Left ventricle myocardium inferior (tissue), 1 donor: ENCODE results near the gene CFAP73. TPM values are rescaled to one million over a fixed set of nuclear protein-coding genes. Genes with fewer than 3 reads are reported as not detected.

ENCODE experiments used
- DNase-seq: peaks from one replicate; pipeline ENCODE4 v3.0.0-alpha.2; 2020
- H3K27ac ChIP-seq: fragments of 200-600 bp; replicated peaks from 2 replicates; pipeline ENCODE4 v1.8.0; 2021
- H3K27me3 ChIP-seq: fragments of 200-600 bp; 2 replicates; pipeline ENCODE4 v1.8.0; 2021; ENCODE audit warnings: low read depth
- H3K36me3 ChIP-seq: fragments of 200-600 bp; 2 replicates; pipeline ENCODE4 v1.8.0; 2021
- H3K4me1 ChIP-seq: fragments of 200-600 bp; 2 replicates; pipeline ENCODE4 v1.8.0; 2021
- H3K4me3 ChIP-seq: fragments of 200-600 bp; 2 replicates; pipeline ENCODE4 v1.8.0; 2021; ENCODE audit warnings: mild to moderate bottlenecking, moderate library complexity
- H3K9me3 ChIP-seq: fragments of 200-600 bp; replicated peaks from 2 replicates; pipeline ENCODE4 v1.8.0; 2021
- intact Hi-C: fragments of 100-400 bp; cut with micrococcal nuclease; formaldehyde crosslinking; loops from one replicate; pipeline ENCODE4 v1.11.0; 2022
- total RNA-seq: library from RNA; stranded (reverse); fragmentation: NEBNext Ultra II Directional; extraction: Animal tissue kit (Norgen Biotek cat#: 25700); gene quantifications from one replicate; pipeline ENCODE4 v1.2.1, GENCODE V29; 2021
- TF ChIP-seq, protein P1 (sequence below): fragments of 200-600 bp; IDR thresholded peaks from 2 replicates; pipeline ENCODE4 v1.8.0; 2021; ENCODE audit warnings: antibody characterized with exemption, mild to moderate bottlenecking, borderline replicate concordance
- donor health status: DM: no; HTN: yes; CAD: no; lungs with severe emphysema.

CFAP73 gene
- total RNA-seq, 1 donor from 2014 or later, result not detected

DNA sequence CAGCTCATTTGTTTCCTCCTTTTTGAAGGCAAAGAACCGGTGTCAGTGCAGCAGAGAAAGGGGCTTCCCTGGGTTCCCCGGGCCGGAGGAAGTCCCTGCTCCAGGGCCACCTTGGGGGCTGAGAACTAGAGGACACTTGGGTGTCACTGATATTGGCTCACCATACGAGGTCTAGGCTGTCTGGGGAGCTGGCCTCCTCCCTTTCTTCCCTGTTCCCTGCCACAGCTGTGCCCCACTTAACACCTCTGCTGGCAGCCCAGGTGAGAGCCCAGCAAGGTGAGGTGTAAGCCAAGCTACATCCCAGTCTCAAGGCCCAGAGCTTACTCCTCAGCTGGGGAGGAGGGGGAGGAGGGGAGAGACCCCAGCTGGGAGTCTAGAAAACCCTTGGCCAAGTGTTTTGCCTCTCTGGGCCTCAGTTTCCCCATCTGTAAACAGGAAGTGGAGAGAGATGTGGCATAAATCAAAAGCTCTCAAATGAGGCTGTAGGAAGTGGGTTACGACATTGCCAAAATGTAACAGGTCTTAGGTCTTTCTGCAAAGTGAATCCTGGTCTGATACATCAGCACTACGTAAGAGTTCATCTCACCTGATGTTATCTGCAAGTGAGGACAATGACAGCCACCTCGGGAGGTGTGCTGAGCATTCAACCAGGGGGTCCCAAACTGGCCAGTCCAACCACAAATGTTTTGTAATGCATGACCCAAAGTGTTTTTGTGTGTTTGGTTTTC, 39.5 kb upstream of the CFAP73 start:
- Histone ChIP-seq H3K27me3 (peaks cover 62% of the 10 kb centered on the region), H3K9me3 (no peaks in the 10 kb centered on the region), H3K4me1 (no peaks in the 10 kb centered on the region), H3K27ac (no peak overlapping the region), H3K36me3 (no peaks in the 10 kb centered on the region), H3K4me3 (no peak overlapping the region)
- intact Hi-C loops, result no loop called here
- no peak for DNase-seq
- TF ChIP-seq, protein P1, sequence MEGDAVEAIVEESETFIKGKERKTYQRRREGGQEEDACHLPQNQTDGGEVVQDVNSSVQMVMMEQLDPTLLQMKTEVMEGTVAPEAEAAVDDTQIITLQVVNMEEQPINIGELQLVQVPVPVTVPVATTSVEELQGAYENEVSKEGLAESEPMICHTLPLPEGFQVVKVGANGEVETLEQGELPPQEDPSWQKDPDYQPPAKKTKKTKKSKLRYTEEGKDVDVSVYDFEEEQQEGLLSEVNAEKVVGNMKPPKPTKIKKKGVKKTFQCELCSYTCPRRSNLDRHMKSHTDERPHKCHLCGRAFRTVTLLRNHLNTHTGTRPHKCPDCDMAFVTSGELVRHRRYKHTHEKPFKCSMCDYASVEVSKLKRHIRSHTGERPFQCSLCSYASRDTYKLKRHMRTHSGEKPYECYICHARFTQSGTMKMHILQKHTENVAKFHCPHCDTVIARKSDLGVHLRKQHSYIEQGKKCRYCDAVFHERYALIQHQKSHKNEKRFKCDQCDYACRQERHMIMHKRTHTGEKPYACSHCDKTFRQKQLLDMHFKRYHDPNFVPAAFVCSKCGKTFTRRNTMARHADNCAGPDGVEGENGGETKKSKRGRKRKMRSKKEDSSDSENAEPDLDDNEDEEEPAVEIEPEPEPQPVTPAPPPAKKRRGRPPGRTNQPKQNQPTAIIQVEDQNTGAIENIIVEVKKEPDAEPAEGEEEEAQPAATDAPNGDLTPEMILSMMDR, result no peak

DNA sequence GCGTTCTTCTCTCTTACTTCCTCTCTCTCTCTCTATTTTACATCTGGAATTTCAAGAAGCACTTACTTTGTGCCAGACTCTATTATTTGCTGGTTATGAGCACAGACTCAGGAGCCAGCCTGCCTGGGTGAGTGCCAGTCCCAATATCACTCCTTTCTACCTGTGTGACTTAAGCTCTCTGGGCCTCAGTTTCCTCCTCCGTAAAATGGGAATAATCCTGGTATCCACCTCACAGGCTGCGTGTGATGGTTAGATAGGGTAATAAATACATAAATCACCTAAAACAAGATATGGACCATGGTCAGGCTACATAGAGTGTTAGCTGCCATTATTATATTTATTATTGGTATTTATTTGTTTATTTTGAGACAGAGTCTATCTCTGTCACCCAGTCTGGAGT, 38.3 kb upstream of the CFAP73 start:
- H3K4me1 ChIP-seq, result no peaks in the 10 kb centered on the region
- no peak overlapping the region for H3K27ac ChIP-seq
- H3K27me3 ChIP-seq, result peaks cover 65% of the 10 kb centered on the region
- no peaks in the 10 kb centered on the region for H3K9me3 ChIP-seq
- TF ChIP-seq, protein P1, result no peak
- no peak for DNase-seq
- no peak overlapping the region for H3K4me3 ChIP-seq
- H3K36me3 ChIP-seq, result no peaks in the 10 kb centered on the region
- intact Hi-C loops, result no loop called here

DNA sequence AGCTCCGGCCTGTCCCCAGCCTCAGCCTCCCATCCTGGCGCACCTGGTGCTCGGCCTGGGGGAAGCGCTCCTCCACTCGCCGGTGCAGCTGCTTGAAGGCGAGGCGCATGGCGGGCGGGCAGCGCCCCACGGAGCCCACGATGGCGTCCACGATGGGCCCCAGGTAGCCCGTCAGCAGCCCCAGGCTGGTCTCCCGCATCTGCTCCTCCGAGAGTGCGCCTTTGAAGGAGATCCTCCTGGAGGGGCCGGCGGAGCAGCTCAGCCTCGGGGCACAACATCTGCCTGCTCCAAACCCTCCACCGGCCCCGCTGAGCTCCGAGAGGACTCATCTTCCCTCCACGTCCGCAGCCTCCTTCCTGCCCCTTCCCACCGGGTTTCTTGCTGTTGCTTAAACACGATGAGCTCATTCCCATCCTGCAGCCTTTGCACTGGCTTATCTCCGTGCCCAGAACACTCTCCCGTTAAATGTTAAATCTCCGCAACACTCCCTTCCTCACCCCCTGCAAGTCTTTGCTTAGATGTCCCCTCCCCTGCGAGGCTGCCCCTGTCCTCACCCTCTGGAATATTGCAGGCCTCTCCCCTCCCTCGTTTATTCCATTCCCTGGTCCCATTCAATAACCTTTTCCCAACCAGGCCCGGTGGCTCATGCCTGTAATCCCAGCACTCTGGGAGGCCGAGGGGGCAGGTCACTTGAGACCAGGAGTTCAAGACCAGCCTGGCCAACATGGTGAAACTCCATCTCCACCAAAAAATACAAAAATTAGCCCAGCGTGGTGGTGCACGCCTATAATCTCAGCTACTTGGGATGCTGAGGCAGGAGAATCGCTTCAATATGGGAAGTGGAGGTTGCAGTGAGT, 37.3 kb upstream of the CFAP73 start:
- DNase-seq, result no peak
- TF ChIP-seq, protein P1, result no peak
- Histone ChIP-seq H3K27ac (no peak overlapping the region), H3K4me3 (no peak overlapping the region), H3K9me3 (no peaks in the 10 kb centered on the region), H3K36me3 (no peaks in the 10 kb centered on the region), H3K27me3 (peaks cover 72% of the 10 kb centered on the region), H3K4me1 (no peaks in the 10 kb centered on the region)
- intact Hi-C loops, result no loop called here

DNA sequence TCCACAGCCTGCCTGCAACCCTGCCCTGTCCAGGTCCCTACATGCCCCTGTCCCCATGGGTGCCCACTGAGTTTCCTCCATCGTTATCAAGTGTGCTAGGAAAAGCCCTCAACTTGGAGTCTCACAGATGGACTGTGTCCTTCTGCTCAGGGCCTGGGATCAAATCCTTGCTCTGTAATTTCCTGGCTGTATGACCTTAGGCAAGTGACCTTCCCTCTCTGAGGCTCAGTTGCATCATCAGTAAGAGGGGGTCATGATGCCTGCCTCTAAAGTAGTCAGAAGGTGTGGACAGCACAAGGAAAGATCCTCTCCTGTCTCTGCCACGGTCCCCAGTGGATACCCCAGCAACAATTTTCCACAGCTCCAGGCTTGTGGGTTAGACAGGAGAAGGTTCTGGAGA, 36.1 kb upstream of the CFAP73 start:
- intact Hi-C loops, result no loop called here
- no peaks in the 10 kb centered on the region for H3K9me3 ChIP-seq
- H3K27ac ChIP-seq, result no peak overlapping the region
- H3K4me3 ChIP-seq, result no peak overlapping the region
- DNase-seq, result no peak
- TF ChIP-seq, protein P1, result no peak
- H3K27me3 ChIP-seq, result peaks cover 72% of the 10 kb centered on the region
- no peaks in the 10 kb centered on the region for H3K36me3 ChIP-seq
- H3K4me1 ChIP-seq, result no peaks in the 10 kb centered on the region

DNA sequence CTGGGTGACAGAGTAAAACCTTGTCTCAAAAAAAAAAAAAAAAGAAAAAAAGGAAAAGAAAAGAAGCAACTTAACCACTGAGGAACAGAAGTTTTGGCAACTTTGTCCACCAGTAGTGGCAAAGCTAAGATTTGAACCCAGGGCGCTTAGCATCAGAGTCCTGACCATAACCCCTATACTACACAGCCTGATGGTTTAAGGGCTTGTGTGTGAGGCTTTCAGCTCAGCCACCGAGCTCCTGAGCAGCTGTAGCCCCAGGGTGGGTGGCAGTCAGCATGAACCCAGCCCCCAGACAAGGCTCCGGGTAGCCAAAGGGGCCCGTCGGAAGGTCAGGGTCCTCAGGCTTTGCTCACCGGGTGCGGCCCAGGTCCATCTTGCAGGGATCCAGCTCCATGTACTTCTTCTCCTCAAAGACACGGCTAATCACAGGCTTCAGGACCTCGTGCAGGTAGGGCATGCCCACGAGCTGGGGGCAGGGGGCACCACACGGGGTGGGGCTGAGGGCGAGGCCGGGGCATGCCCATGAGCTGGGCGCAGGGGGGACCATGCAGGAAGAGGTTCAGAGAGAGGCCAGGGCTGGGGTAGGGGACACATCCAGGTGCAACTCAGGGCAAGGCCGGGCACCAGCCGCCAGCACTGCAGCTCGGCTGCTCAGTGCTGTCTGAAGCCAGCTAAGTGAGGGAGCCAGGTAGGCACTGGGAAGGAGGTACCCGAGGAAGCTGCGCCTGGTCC, 34.9 kb upstream of the CFAP73 start:
- Histone ChIP-seq H3K4me1 (no peaks in the 10 kb centered on the region), H3K36me3 (no peaks in the 10 kb centered on the region), H3K27ac (no peak overlapping the region), H3K9me3 (no peaks in the 10 kb centered on the region), H3K27me3 (peaks cover 78% of the 10 kb centered on the region), H3K4me3 (no peak overlapping the region)
- intact Hi-C loops, result no loop called here
- no peak for DNase-seq
- TF ChIP-seq, protein P1, result no peak
